Measurements from ENCODE around the gene GNLY. TPM values are rescaled to one million over a fixed set of nuclear protein-coding genes. Genes with fewer than 3 reads are reported as not detected.
"Not testable (repeated sequence)": the region's sequence is repeated elsewhere in the genome, so short reads cannot be mapped to it uniquely, and the experiment has no call there.

The GNLY gene
- polyA plus RNA-seq, 12 donors, result 0.42 to 2.9 (median 1.1) TPM; not detected in 3

DNA sequence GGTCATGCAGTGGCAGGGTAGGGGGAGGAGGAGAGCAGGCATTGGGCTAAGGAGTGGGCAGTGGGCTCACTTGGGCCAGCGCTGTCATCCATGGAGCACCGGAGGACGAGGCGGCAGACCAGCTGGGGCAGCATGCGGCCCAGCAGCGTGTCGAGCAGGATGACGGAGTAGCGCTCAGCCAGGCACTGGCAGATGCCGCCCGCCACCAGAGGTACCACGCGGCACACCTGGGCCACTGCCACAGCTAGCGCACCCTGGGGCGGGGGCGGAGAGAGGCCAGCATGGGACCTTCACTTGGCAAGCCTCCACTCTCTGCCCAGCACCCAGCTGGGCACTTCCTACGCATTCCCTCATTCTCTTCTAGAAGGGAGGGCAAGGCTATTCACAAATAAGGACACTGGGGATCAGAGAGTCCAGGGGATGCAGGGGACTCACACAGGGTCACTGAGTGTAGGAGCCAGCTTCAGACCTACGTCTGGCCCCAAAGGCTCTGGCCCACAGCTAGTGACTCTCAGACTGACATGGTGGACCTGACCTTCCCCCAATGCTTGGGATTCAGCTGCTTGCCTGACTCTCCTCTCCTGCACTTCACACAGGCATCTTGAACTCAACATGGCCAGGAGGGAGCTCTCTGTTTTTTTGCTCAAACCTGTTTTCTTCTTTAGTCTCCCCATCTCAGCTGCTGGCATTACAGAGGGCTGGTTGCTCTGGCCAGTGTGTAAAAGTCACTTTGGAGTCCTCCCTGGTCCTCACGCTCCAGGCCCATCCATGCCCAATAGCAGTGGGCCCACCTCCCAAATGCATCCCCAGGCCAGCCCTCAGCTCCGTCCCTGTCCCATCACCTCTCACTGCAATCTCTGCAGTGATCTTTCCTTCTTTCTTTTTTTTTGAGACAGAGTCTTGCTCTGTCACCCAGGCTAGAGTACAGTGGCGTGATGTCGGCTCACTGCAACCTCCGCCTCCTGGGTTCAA lies 30.3 kb upstream of the GNLY start:
- no peak for DNase-seq

DNA sequence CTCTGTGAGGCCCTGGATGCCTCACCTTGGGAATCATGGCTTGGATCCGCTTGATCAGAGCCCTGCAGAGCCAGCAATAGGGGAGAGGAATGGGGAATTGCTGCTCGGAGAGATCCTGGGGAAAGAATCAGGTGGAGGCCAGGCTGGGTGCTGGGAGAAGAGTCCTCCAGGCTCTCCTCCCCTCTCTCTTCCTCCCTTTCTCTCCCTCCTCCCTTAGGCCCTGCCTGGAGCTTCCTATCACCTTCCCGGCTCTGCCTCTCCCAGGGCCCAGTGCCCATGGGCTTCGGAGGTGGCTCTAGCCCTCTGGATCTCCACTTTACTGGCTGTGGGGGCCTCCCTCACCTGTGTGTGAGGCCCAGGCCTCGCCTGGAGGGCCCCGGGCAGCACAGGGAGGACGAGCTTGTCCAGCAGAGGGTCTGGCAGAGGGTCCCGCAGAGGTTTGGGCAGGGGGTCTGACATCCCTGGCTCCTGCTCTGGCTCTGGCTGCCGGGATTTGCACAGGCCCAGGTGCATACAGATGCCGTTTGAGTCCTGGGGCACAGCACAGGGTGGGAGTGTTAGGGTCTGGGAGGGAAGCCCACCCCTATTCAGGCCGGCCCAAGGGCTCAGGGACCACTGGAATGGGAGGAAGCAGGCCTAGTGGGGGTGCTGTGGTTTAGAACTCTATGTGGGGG lies 28.8 kb upstream of the GNLY start:
- no peak for DNase-seq

DNA sequence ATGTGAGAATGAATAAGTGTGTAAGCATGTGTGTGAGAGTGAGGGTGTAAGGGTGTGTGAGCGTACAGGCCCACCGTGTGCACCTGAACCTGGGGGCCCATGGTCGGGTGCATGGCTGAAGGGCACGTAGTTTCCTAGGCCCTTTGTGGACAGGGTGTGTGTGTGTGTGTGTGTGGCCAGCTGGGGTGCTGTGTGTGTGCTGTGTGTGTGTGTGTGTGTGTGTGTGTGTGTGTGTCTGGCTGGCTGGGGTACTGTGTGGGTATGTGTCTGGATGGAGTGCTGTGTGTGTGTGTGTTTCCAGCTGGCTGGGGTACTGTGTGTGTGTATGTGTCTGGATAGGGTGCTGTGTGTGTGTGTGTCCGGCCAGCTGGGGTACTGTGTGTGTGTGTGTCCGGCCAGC lies 28.1 kb upstream of the GNLY start:
- no peak for DNase-seq

DNA sequence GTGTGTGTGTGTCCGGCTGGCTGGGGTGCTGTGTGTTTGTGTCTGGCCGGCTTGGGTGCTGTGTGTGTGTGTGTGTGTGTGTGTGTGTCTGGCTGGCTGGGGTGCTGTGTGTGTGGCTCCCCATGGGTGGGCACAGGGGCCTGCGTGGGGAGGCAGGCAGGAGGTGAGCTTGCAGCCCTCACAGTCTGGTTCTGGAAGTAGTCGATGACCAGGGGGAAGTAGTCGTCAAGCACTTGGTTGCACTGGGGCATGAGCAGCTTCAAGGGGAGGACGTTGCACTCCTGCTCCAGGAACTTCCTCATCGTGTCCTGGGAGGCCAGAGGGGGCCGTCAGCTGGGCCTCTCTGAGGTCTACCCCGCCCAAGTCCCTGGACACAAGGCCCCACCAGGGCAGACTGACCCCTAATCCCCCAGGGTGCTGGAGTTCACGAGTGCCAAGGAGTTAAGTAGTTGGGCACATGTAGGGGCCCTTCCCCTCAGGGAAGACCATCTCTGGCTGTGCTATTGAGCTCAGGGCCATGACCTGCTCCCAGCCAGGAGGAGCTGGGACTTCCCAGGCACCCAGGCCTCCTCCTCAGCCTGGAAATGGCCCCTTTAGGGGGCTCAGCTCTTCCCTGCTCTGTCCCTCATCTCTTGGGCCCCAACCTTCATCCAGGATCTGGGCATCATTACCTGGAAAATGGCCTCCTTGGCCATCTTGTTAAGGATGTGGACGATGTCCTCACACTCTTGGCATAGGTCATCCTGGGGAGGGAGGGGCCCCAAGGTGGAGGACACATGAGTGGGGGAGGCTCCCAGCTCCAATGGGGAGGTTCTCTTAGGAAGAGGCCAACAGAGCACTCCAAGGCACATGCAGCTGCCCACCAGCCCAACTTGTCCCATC lies 27.5 kb upstream of the GNLY start:
- DNase-seq, result no peak

DNA sequence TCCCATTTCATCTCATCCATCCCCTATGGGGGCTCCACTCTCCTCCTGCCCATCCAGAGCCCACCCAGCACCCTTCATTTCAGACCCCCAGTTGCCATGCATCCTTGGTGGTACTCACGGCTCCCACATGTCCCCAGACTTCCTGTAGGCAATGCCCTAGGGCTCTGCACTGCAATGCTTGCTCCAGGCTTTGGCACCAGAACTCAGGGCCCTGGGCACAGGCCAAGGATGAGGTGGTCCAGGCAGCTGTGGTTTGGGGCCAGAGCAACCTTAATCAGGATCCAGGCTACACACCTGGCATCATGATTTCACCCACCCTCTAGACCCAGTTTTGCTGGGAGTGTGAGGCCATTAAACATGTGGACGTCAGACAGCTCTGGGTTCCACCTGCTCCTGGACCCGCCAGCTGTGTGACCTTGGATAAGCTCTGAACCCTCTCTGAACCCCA lies 26.6 kb upstream of the GNLY start:
- no peak for DNase-seq

DNA sequence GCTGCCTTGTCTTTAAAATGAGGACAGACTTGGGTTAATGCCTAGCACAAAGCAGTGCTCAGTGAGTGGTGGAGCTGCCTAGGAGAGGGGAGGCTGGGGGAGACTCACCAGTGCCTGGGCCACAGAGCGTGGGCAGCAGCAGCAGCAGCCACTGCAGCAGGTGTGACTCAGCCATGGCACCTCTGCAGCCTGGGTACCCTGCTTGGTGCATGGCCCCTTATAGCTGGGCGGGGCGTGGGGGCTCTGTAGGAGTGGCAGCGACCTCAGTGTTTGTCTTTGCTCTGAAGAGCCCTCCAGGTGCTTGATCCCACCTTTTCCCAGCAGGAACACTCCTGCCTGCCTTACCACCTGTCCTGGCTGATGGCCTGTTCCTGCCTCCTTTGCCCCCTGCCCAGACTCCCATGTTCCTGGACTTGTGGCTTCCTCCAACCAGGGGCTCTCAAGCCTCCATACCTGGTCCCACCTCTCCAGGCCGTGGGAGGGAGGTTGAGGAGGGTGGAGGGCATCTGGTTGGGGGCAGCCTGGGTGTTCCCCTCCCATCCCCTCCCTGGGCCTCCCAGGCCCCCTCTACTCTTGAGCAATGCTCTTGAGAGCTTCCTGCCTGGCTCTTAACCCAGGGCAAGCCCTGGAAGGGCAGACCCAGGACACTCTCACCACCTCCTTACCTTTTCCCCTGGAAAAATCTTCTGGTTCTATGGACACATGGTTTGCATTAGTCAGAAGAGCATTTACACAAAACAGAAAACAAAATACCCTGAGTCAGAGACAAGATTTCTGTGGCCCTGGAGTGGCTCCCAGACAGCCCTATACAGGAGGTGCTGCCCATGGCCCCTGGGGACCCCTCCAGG lies 25.9 kb upstream of the GNLY start, which contains the start of gene SFTPB:
Gene SFTPB (minus strand): TSS at position 191 of the 848 bp plus-strand sequence. CDS start 16 bp downstream, at position 175.
- no peak for DNase-seq

DNA sequence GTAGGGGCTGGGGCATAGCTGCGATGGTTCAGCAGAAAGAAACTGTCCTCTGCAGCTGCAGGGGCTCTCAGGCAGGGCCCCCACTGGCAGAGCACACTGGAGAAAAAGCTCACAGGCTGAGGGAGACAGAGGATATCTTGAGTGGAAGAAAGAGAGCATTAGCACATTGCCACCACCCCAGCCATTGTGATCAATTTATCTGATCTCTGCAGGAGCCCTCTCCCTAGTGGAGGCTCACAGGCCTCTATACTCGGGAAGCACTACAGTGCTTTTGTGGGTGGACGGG lies 25.4 kb upstream of the GNLY start:
- DNase-seq, result no peak

DNA sequence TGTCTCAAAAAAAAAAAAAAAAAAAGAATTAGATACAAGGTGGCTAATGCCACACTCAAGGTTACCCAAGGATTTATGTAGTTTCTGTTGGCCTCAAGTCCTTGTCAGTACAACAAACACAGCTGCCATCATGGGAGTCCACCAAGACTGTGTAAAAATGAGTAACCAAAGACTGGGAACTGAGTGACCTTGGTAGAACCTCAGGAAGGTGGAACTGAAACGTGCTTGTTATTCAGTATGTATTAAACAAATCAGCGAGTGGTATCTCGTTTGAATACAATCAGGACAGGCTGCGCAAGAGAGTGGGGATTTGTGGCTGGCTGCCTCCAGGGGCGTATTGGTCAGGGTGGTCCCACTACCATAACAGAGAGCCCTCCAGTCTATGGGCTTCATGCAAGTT lies 24.6 kb upstream of the GNLY start:
- no peak for DNase-seq

- DNase-seq, result not testable (repeated sequence)
Observed at GRCh38 chr2:85670416-85670815, 23.7 kb upstream of the GNLY start.

DNA sequence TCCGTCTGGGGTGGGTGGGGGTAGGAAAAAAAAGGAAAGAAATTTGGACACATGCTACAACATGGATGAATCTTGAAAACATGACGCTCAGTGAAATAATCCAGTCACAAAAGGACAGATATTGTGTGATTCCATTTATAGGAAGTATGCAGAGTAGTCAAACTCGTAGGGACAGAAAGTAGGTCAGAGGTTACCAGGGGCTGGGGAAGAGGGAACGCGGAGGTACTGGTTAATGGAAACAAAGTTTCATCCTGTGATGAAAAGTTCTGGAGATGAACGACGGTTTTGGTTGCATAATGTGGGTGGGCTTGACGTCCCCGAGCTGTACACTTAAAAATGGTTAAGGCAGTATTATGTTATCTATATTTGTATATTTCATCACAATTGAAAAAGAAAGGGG lies 21.7 kb upstream of the GNLY start:
- no peak for DNase-seq

- DNase-seq, result no peak
Observed at GRCh38 chr2:85673716-85674375, 20.3 kb upstream of the GNLY start.

GRCh38 chr2:85674417-85674816 lies 19.7 kb upstream of the GNLY start:
- DNase-seq, result no peak

DNA sequence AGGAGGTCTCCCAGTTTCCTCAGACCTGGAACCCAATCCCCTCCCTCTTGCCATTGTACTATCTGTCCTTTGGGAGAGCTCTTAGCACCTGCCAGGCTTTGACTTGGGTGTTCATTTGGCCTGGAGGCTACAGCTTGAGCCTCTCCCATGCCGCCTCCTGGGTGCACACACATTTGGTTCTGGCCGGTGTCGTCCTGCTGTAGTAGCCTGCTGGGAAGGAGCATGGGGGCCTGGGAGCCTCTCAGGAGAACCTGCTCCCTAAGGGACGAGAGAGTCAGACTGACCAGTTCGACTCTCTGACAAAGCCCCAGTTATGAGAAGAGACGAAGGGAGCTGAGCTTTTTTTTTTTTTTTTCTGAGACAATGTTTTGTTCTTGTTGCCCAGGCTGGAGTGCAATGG lies 18.7 kb upstream of the GNLY start:
- DNase-seq, result no peak

- DNase-seq, result no peak
Observed at GRCh38 chr2:85675866-85676548, 18.2 kb upstream of the GNLY start.

- no peak for DNase-seq
Observed at GRCh38 chr2:85678377-85678776, 15.8 kb upstream of the GNLY start.

DNA sequence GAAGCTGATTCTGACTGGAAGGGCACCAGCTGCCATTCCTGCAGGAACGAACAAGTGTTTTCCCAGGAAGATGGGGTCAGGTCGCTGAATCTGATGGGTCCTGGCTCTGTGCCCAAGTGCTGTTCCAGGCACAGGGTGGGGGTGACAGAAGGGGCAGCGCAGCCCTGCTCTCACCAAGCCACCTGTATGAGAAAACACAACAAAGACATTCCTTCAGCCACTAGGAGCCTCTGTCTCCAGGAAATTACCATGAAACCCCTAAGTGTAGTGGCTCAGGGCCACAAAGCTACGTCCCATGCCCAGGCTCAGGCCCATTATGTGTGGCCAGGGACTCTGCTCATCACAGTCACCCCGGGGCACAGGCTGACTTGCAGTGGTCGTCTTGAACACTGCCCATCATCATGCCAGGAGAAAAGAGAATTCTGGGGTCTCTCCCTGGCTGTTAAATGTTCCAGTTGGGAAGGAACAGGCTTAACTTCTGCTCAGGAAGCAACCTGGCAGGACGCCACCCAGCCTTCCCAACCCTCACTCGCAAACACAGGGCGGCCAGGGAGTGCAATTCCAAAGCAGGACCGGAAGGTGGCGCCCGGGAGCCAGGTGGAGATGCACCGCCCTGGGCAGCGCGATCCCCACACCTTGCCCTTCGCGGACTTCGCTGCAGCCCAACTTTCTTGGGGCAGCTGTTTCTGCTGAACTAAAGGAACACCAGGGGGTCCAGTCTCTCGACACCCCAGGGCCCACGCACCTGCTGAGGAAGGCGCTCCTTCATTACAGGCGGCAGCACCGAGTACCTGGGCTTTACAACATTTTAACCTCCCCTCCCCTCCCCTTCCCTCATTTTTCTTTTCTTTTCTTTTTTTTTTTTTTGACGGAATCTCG lies 15.1 kb upstream of the GNLY start:
- peak; percentile 70 for DNase-seq

GRCh38 chr2:85680707-85681371 lies 13.3 kb upstream of the GNLY start:
- DNase-seq, result no peak

GRCh38 chr2:85681372-85681763 lies 12.8 kb upstream of the GNLY start:
- no peak for DNase-seq
